Astrocyte (in vitro differentiated cells and primary cell): ENCODE data around the gene G3BP1. TPM values are rescaled to one million over a fixed set of nuclear protein-coding genes. Genes with fewer than 3 reads are reported as not detected.

ENCODE experiments used
- DNase-seq: peaks from one replicate; pipeline ENCODE4 v3.0.0-alpha.2; 2010; ENCODE audit warnings: low read depth
- FAIRE-seq: peaks from 2 replicates; lab custom pipeline; 2011; peaks lifted over from hg19 to GRCh38; lab: Jason Lieb, UNC
- H2AFZ ChIP-seq: 2 replicates; pipeline ENCODE4 v1.6.0; 2012; ENCODE audit warnings: low read depth, low read length, inconsistent platforms
- H3K27ac ChIP-seq: 2 replicates; pipeline ENCODE4 v1.5.1; 2011; ENCODE audit warnings: low read depth, low read length, inconsistent platforms
- H3K27me3 ChIP-seq: 2 replicates; pipeline ENCODE4 v1.6.0; 2011; ENCODE audit warnings: low read length, inconsistent platforms; ENCODE audit not compliant: insufficient read depth
- H3K36me3 ChIP-seq: 2 replicates; pipeline ENCODE4 v1.5.1; 2011; ENCODE audit warnings: low read length, inconsistent platforms; ENCODE audit not compliant: insufficient read depth
- H3K4me1 ChIP-seq: 2 replicates; pipeline ENCODE4 v1.5.1; 2011; ENCODE audit warnings: low read length, inconsistent platforms; ENCODE audit not compliant: insufficient read depth
- H3K4me2 ChIP-seq: 2 replicates; pipeline ENCODE4 v1.6.0; 2012; ENCODE audit warnings: low read length, inconsistent platforms
- H3K4me3 ChIP-seq: 2 replicates; pipeline ENCODE4 v1.5.1; 2011; ENCODE audit warnings: low read depth, mild to moderate bottlenecking, low read length, inconsistent platforms; ENCODE audit not compliant: insufficient read depth
- H3K79me2 ChIP-seq: 2 replicates; pipeline ENCODE4 v1.6.0; 2012; ENCODE audit warnings: mild to moderate bottlenecking, low read length, inconsistent platforms; ENCODE audit not compliant: insufficient read depth
- H3K9ac ChIP-seq: 2 replicates; pipeline ENCODE4 v1.6.0; 2012; ENCODE audit warnings: mild to moderate bottlenecking, low read length, inconsistent platforms
- H3K9me3 ChIP-seq: 2 replicates; pipeline ENCODE4 v1.5.1; 2012; ENCODE audit warnings: low read depth, mild to moderate bottlenecking, low read length, inconsistent platforms; ENCODE audit not compliant: insufficient read depth
- H4K20me1 ChIP-seq: 2 replicates; pipeline ENCODE4 v1.6.0; 2012; ENCODE audit warnings: low read length, inconsistent platforms; ENCODE audit not compliant: insufficient read depth
- H3K27ac Mint-ChIP-seq: one replicate; pipeline ENCODE4 v1.8.0; 2021; ENCODE audit warnings: mild to moderate bottlenecking, mixed read lengths; ENCODE audit not compliant: unreplicated experiment
- H3K27me3 Mint-ChIP-seq: one replicate; pipeline ENCODE4 v1.8.0; 2021; ENCODE audit warnings: low read depth, mixed read lengths; ENCODE audit not compliant: unreplicated experiment
- H3K36me3 Mint-ChIP-seq: one replicate; pipeline ENCODE4 v1.8.0; 2021; ENCODE audit warnings: low read depth, mixed read lengths; ENCODE audit not compliant: unreplicated experiment
- H3K4me1 Mint-ChIP-seq: one replicate; pipeline ENCODE4 v1.8.0; 2021; ENCODE audit warnings: low read depth, mixed read lengths; ENCODE audit not compliant: unreplicated experiment
- H3K4me3 Mint-ChIP-seq: one replicate; pipeline ENCODE4 v1.8.0; 2021; ENCODE audit warnings: mild to moderate bottlenecking, moderate library complexity, mixed read lengths; ENCODE audit not compliant: unreplicated experiment
- H3K9me3 Mint-ChIP-seq: one replicate; pipeline ENCODE4 v1.8.0; 2021; ENCODE audit warnings: mild to moderate bottlenecking, mixed read lengths; ENCODE audit not compliant: unreplicated experiment
- CTCF ChIP-seq: IDR thresholded peaks from 2 replicates; pipeline ENCODE4 v1.5.1; 2011; ENCODE audit warnings: low read depth, mild to moderate bottlenecking, inconsistent platforms, low read length, moderate library complexity; ENCODE audit not compliant: insufficient read depth
- EZH2 ChIP-seq: IDR thresholded peaks from 2 replicates; pipeline ENCODE4 v1.6.1; 2012; ENCODE audit warnings: mild to moderate bottlenecking, low read length, inconsistent platforms; ENCODE audit not compliant: insufficient read depth
- total RNA-seq: library from RNA; stranded (reverse); gene quantifications from 2 replicates; pipeline ENCODE4 v1.2.1, GENCODE V29; 2021

G3BP1 gene
- total RNA-seq, 1 donor from 2014 or later = 246 TPM

- no peaks in the 10 kb centered on the region for H3K79me2 ChIP-seq
- FAIRE-seq = no peak
These were observed 4.8 kb upstream of the G3BP1 start for GRCh38 chr5:151766975-151767374.

GRCh38 chr5:151770383-151771258 is 1.1 kb upstream of the G3BP1 start:
- Mint-ChIP-seq H3K4me3 (peak overlapping the region; percentile 76), H3K9me3 (no peaks in the 10 kb centered on the region), H3K27me3 (no peaks in the 10 kb centered on the region), H3K27ac (peak overlapping the region; percentile 81), H3K4me1 (peaks cover 15% of the 10 kb centered on the region), H3K36me3 (peaks cover 2% of the 10 kb centered on the region)
- FAIRE-seq (no peak), DNase-seq (peak; percentile 49)
- Histone ChIP-seq H3K27ac (peak overlapping the region; percentile 91), H3K4me2 (peak overlapping the region; percentile 84), H2AFZ (peak overlapping the region; percentile 87), H3K79me2 (peaks cover 36% of the 10 kb centered on the region), H3K4me1 (peaks cover 24% of the 10 kb centered on the region), H3K9ac (peak overlapping the region; percentile 83), H3K4me3 (peak overlapping the region; percentile 53), H3K27me3 (no peaks in the 10 kb centered on the region), H4K20me1 (peaks cover 35% of the 10 kb centered on the region), H3K36me3 (no peaks in the 10 kb centered on the region), H3K9me3 (no peaks in the 10 kb centered on the region)
- no peak for TF ChIP-seq CTCF
- TF ChIP-seq EZH2 = no peak

More at GRCh38 chr5:151766975-151767374, 4.8 kb upstream of the G3BP1 start:
- no peaks in the 10 kb centered on the region for H3K9me3 ChIP-seq
- no peak overlapping the region for H3K4me3 ChIP-seq
- peaks cover 2% of the 10 kb centered on the region for H3K36me3 Mint-ChIP-seq
- peaks cover 13% of the 10 kb centered on the region for H3K4me1 ChIP-seq
- no peak overlapping the region for H3K4me2 ChIP-seq
- no peak overlapping the region for H3K27ac Mint-ChIP-seq
- no peaks in the 10 kb centered on the region for H3K36me3 ChIP-seq
- H3K27me3 ChIP-seq = no peaks in the 10 kb centered on the region
- no peaks in the 10 kb centered on the region for H4K20me1 ChIP-seq
- no peak overlapping the region for H3K27ac ChIP-seq
- TF ChIP-seq CTCF = no peak
- TF ChIP-seq EZH2 = no peak
- no peak overlapping the region for H2AFZ ChIP-seq
- no peak overlapping the region for H3K9ac ChIP-seq
- H3K4me1 Mint-ChIP-seq = peaks cover 4% of the 10 kb centered on the region
- H3K9me3 Mint-ChIP-seq = no peaks in the 10 kb centered on the region
- no peaks in the 10 kb centered on the region for H3K27me3 Mint-ChIP-seq
- H3K4me3 Mint-ChIP-seq = no peak overlapping the region
- DNase-seq = no peak
